Transverse colon (tissue), 4 donors: ENCODE data around the gene CARD6. TPM values are rescaled to one million over a fixed set of nuclear protein-coding genes. Genes with fewer than 3 reads are reported as not detected.
"Not testable (repeated sequence)": the region's sequence is repeated elsewhere in the genome, so short reads cannot be mapped to it uniquely, and the experiment has no call there.

Experiments used
- DNase-seq: peaks from one replicate; pipeline ENCODE4 v3.0.0-alpha.2; 2019
- H3K27ac ChIP-seq, 4 donors: fragments of 200-600 bp; sonication (generic); 2 replicates each; pipeline ENCODE4 v1.5.1; 2016 to 2018; ENCODE audit warnings: inconsistent platforms in 4 of 4
- H3K27me3 ChIP-seq: fragments of 200-600 bp; sonication (generic); 2 replicates; pipeline ENCODE4 v1.5.1; 2017; ENCODE audit warnings: inconsistent platforms
- H3K36me3 ChIP-seq, 4 donors: fragments of 200-600 bp; sonication (generic); 2 replicates each; pipeline ENCODE4 v1.5.1; 2017 to 2019; ENCODE audit warnings: inconsistent platforms in 4 of 4
- H3K4me1 ChIP-seq, 4 donors: fragments of 200-600 bp; sonication (generic); 2 replicates each; pipeline ENCODE4 v1.5.1; 2017 to 2020; ENCODE audit warnings: inconsistent platforms in 4 of 4
- H3K4me3 ChIP-seq, 4 donors: fragments of 200-600 bp; sonication (generic); 1 replicate in 1 of 4; 2 replicates in 3 of 4; pipeline versions ENCODE4 v1.5.1 to v1.6.1; 2017 to 2019; ENCODE audit warnings: inconsistent platforms in 4 of 4
- H3K9me3 ChIP-seq, 2 donors: fragments of 200-600 bp; sonication (generic); 2 replicates each; pipeline ENCODE4 v1.5.1; 2017 to 2019; ENCODE audit warnings: inconsistent platforms in 2 of 2
- CTCF ChIP-seq, 5 experiments: fragments of 200-600 bp in 3 of 5; fragments of 450-650 bp in 2 of 5; sonication (generic) in 3 of 5; IDR thresholded peaks; 1 replicate in 2 of 5; 2 replicates in 3 of 5; pipeline ENCODE4 v1.5.1; 2016 to 2017; ENCODE audit warnings: antibody characterized with exemption in 5 of 5, inconsistent platforms in 3 of 5, mild to moderate bottlenecking in 2 of 5, moderate library complexity in 1 of 5
- EP300 ChIP-seq: sonication (generic); formaldehyde crosslinking; IDR thresholded peaks from one replicate; pipeline ENCODE4 v1.6.1; 2017; ENCODE audit warnings: antibody characterized with exemption, low read depth
- POLR2A ChIP-seq: fragments of 450-650 bp; IDR thresholded peaks from one replicate; pipeline ENCODE4 v1.6.1; 2016; ENCODE audit warnings: antibody characterized with exemption, mild to moderate bottlenecking, moderate library complexity
- POLR2AphosphoS5 ChIP-seq, 3 donors: sonication (generic); formaldehyde crosslinking; IDR thresholded peaks; one replicate each; pipeline ENCODE4 v1.6.1; 2016; ENCODE audit warnings: antibody characterized with exemption in 3 of 3
- WGBS, 2 donors: methylation state at CpG; one replicate each; pipeline ENCODE4 v1.1.5; 2018; ENCODE audit warnings: low coverage in 1 of 2; 5-methylcytosine and 5-hydroxymethylcytosine counted together
- in situ Hi-C, 4 donors: fragments of 200-750 bp; cut with MboI; loops; one replicate each; pipeline versions ENCODE4 v1.15.0 to v1.15.1; 2017; ENCODE audit warnings: low sequenced_read_pairs in 3 of 4, low pct_ligation_motif_present in 1 of 4, low pct_unique_long_range_greater_than_20kb in 1 of 4
- intact Hi-C: fragments of 100-400 bp; cut with DNase I; formaldehyde crosslinking; loops from one replicate; pipeline ENCODE4 v1.15.1; 2023; ENCODE audit warnings: low total_unique reads
- total RNA-seq, 4 donors: library from RNA; depleted of rRNA; stranded (reverse); fragments of >200 nt; gene quantifications; one replicate each; pipeline ENCODE4 v1.1.0, GENCODE V29; 2016

The CARD6 gene
- total RNA-seq, 4 donors from 2014 or later, result 0.60 to 4.4 (median 3.0) TPM

- intact Hi-C loops, result no loop called here
- H3K36me3 ChIP-seq, result no peaks in the 10 kb centered on the region
- TF ChIP-seq CTCF (IDR thresholded peaks at IDR 0.05) (no peak), EP300 (no peak), POLR2A (no peak), POLR2AphosphoS5 (IDR thresholded peaks at IDR 0.05) (no peak)
- in situ Hi-C loops, result no loop called here
- H3K4me3 ChIP-seq, result no peak overlapping the region
- peaks cover 0 to 5% of the 10 kb centered on the region in 2 donors for H3K9me3 ChIP-seq
- 90 to 92% methylated on average over 2 to 5 of the region's 5 CpGs for WGBS, 2 donors
- DNase-seq, result no peak
- no peak overlapping the region for H3K27ac ChIP-seq
- H3K4me1 ChIP-seq, result no peaks in the 10 kb centered on the region
- no peaks in the 10 kb centered on the region for H3K27me3 ChIP-seq
Observed at GRCh38 chr5:40866844-40867243, 25.7 kb downstream of the CARD6 start.

GRCh38 chr5:40869384-40869783, 28.2 kb downstream of the CARD6 start:
- DNase-seq, result no peak
- no peaks in the 10 kb centered on the region for H3K9me3 ChIP-seq
- no peaks in the 10 kb centered on the region for H3K36me3 ChIP-seq
- H3K27me3 ChIP-seq, result no peaks in the 10 kb centered on the region
- in situ Hi-C loops, result no loop called here
- no peaks in the 10 kb centered on the region for H3K4me1 ChIP-seq
- H3K27ac ChIP-seq, result no peak overlapping the region
- no peak overlapping the region for H3K4me3 ChIP-seq
- WGBS, 2 donors, result 79% methylated on average over 1 of the region's 1 CpG; no CpG with 5 or more reads in 1 of the 2 donors
- no peak for TF ChIP-seq POLR2A
- intact Hi-C loops, result no loop called here

GRCh38 chr5:40871177-40871576, 30.0 kb downstream of the CARD6 start:
- Histone ChIP-seq H3K27ac (no peak overlapping the region), H3K9me3 (no peaks in the 10 kb centered on the region), H3K4me1 (no peaks in the 10 kb centered on the region), H3K36me3 (no peaks in the 10 kb centered on the region), H3K4me3 (no peak overlapping the region), H3K27me3 (no peaks in the 10 kb centered on the region)
- TF ChIP-seq POLR2A (no peak), POLR2AphosphoS5 (IDR thresholded peaks at IDR 0.05) (no peak), EP300 (no peak), CTCF (IDR thresholded peaks at IDR 0.05) (no peak)
- no peak for DNase-seq
- in situ Hi-C loops, result loop anchor here in 1 of 4 donors (10.0 kb wide), 1 partner anchor 116 kb away; the partner anchor contains the start of gene TTC33
- intact Hi-C loops, result no loop called here
- 58 to 62% methylated on average over 4 of the region's 4 CpGs for WGBS, 2 donors

GRCh38 chr5:40872253-40872652, 31.1 kb downstream of the CARD6 start:
- H3K4me1 ChIP-seq, H3K27me3 ChIP-seq, DNase-seq, H3K27ac ChIP-seq, intact Hi-C loops, H3K36me3 ChIP-seq, H3K4me3 ChIP-seq, H3K9me3 ChIP-seq: not testable (repeated sequence)
- in situ Hi-C loops, result loop anchor here in 1 of 4 donors (10.0 kb wide), 1 partner anchor 117 kb away; the partner anchor contains the start of gene TTC33
- 82 to 97% methylated on average over 6 to 8 of the region's 8 CpGs for WGBS, 2 donors

- in situ Hi-C loops, result loop anchor here in 1 of 4 donors (10.0 kb wide), 1 partner anchor 119 kb away; the partner anchor contains the start of gene TTC33
- WGBS, 2 donors, result 87% methylated on average over 3 of the region's 3 CpGs; no CpG with 5 or more reads in 1 of the 2 donors
Observed at GRCh38 chr5:40873286-40873880, 32.2 kb downstream of the CARD6 start.

More at GRCh38 chr5:40873286-40873880, 32.2 kb downstream of the CARD6 start:
- no peak for DNase-seq
- H3K4me1 ChIP-seq, result no peaks in the 10 kb centered on the region
- no peaks in the 10 kb centered on the region for H3K36me3 ChIP-seq
- H3K4me3 ChIP-seq, result no peak overlapping the region
- TF ChIP-seq POLR2AphosphoS5 (IDR thresholded peaks at IDR 0.05), result no peak
- no peak for TF ChIP-seq EP300
- no peak for TF ChIP-seq POLR2A
- no peaks in the 10 kb centered on the region for H3K27me3 ChIP-seq
- H3K27ac ChIP-seq, result no peak overlapping the region
- intact Hi-C loops, result no loop called here
- H3K9me3 ChIP-seq, result no peaks in the 10 kb centered on the region
